ENCODE results near the gene HMBS. TPM values are rescaled to one million over a fixed set of nuclear protein-coding genes. Genes with fewer than 3 reads are reported as not detected.

Gene HMBS
- total and polyA plus RNA-seq, 2 experiments from 2014 or later = 101 to 107 TPM

DNA sequence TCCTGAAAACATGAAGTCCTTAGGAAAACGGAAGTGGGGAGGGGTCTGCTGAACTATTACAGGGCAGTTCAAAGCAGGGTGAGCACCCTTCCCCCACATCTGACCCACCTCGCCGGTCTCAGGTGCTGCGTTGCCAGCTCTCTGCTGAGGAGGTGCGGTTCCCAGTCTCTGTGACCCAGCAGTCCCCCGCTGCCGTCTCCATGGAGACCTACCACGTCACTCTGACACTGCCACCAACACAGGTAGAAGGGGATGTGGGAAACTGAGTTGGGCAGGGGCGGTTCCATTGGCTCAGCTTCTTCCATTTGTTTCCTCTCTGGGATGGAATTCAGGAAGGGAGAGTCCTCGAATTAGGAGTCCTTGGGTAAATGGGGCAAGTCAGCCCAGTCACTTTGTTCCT is 25.8 kb downstream of the HMBS start (continued):
- TF ChIP-seq, protein P1, sequence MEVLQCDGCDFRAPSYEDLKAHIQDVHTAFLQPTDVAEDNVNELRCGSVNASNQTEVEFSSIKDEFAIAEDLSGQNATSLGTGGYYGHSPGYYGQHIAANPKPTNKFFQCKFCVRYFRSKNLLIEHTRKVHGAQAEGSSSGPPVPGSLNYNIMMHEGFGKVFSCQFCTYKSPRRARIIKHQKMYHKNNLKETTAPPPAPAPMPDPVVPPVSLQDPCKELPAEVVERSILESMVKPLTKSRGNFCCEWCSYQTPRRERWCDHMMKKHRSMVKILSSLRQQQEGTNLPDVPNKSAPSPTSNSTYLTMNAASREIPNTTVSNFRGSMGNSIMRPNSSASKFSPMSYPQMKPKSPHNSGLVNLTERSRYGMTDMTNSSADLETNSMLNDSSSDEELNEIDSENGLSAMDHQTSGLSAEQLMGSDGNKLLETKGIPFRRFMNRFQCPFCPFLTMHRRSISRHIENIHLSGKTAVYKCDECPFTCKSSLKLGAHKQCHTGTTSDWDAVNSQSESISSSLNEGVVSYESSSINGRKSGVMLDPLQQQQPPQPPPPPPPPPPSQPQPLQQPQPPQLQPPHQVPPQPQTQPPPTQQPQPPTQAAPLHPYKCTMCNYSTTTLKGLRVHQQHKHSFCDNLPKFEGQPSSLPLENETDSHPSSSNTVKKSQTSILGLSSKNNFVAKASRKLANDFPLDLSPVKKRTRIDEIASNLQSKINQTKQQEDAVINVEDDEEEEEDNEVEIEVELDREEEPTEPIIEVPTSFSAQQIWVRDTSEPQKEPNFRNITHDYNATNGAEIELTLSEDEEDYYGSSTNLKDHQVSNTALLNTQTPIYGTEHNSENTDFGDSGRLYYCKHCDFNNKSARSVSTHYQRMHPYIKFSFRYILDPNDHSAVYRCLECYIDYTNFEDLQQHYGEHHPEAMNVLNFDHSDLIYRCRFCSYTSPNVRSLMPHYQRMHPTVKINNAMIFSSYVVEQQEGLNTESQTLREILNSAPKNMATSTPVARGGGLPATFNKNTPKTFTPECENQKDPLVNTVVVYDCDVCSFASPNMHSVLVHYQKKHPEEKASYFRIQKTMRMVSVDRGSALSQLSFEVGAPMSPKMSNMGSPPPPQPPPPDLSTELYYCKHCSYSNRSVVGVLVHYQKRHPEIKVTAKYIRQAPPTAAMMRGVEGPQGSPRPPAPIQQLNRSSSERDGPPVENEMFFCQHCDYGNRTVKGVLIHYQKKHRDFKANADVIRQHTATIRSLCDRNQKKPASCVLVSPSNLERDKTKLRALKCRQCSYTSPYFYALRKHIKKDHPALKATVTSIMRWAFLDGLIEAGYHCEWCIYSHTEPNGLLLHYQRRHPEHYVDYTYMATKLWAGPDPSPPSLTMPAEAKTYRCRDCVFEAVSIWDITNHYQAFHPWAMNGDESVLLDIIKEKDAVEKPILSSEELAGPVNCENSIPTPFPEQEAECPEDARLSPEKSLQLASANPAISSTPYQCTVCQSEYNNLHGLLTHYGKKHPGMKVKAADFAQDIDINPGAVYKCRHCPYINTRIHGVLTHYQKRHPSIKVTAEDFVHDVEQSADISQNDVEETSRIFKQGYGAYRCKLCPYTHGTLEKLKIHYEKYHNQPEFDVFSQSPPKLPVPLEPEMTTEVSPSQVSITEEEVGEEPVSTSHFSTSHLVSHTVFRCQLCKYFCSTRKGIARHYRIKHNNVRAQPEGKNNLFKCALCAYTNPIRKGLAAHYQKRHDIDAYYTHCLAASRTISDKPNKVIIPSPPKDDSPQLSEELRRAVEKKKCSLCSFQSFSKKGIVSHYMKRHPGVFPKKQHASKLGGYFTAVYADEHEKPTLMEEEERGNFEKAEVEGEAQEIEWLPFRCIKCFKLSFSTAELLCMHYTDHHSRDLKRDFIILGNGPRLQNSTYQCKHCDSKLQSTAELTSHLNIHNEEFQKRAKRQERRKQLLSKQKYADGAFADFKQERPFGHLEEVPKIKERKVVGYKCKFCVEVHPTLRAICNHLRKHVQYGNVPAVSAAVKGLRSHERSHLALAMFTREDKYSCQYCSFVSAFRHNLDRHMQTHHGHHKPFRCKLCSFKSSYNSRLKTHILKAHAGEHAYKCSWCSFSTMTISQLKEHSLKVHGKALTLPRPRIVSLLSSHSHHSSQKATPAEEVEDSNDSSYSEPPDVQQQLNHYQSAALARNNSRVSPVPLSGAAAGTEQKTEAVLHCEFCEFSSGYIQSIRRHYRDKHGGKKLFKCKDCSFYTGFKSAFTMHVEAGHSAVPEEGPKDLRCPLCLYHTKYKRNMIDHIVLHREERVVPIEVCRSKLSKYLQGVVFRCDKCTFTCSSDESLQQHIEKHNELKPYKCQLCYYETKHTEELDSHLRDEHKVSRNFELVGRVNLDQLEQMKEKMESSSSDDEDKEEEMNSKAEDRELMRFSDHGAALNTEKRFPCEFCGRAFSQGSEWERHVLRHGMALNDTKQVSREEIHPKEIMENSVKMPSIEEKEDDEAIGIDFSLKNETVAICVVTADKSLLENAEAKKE (CRISPR knock-in tag; IDR thresholded peaks at IDR 0.05) = no peak
- no peak for TF ChIP-seq POLR2AphosphoS5 (IDR thresholded peaks at IDR 0.05; ENCODE audit: low read depth)
- TF ChIP-seq, protein P2, sequence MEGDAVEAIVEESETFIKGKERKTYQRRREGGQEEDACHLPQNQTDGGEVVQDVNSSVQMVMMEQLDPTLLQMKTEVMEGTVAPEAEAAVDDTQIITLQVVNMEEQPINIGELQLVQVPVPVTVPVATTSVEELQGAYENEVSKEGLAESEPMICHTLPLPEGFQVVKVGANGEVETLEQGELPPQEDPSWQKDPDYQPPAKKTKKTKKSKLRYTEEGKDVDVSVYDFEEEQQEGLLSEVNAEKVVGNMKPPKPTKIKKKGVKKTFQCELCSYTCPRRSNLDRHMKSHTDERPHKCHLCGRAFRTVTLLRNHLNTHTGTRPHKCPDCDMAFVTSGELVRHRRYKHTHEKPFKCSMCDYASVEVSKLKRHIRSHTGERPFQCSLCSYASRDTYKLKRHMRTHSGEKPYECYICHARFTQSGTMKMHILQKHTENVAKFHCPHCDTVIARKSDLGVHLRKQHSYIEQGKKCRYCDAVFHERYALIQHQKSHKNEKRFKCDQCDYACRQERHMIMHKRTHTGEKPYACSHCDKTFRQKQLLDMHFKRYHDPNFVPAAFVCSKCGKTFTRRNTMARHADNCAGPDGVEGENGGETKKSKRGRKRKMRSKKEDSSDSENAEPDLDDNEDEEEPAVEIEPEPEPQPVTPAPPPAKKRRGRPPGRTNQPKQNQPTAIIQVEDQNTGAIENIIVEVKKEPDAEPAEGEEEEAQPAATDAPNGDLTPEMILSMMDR (conservative IDR thresholded peaks at IDR 0.05; ENCODE audit: low read depth in 2 of 2) = no peak
- no peak for TF ChIP-seq CREB1 (CRISPR knock-in tag; IDR thresholded peaks at IDR 0.05; ENCODE audit: low read depth)
- no peak for TF ChIP-seq EZH2phosphoT487 (IDR thresholded peaks at IDR 0.05; ENCODE audit: unreplicated experiment)
- TF ChIP-seq NANOG (IDR thresholded peaks at IDR 0.05; ENCODE audit: borderline replicate concordance) = no peak
- no peak for TF ChIP-seq JUNB (IDR thresholded peaks at IDR 0.05; ENCODE audit: unreplicated experiment)

DNA sequence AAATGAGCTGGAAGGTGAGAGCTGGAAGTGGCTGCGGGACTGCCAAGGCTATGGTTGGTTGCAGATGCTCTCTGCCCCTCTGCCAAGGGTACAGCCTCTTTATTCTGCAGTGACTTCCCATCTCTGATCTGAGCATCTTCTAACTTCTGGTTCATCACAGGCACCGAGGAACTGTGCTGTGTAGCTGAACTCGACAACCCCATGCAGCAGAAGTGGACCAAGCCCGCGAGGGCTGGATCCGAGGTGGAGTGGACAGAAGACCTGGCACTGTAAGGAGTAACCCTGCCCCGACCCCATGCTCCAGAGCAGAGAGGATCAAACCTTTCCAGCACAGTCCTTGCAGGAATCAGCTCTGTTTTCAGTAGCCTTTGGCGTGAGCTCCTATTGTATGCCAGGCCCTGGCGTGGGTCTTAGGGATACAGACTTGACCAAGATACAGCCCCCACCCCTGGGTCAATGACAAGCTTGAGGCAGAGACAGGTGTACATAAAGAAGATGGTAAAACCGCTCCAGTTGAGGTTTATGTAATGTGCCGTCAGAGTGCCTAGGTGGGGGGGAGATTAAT is 26.8 kb downstream of the HMBS start:
- Histone ChIP-seq H3K9me2 (ENCODE audit: insufficient read depth) (no peaks in the 10 kb centered on the region), H3F3A (replicated peaks; ENCODE audit: low read depth) (peaks cover 5% of the 10 kb centered on the region; the same call in 1 of the 2 replicates), H3K4me2 (no peak overlapping the region), H2AFZ (no peak overlapping the region), H4K20me1 (replicated peaks; ENCODE audit: insufficient read depth) (no peaks in the 10 kb centered on the region), H3K4me1 (ENCODE audit: insufficient read depth) (peaks cover 19% of the 10 kb centered on the region), H3K79me2 (replicated peaks; ENCODE audit: insufficient read depth) (no peaks in the 10 kb centered on the region), H3K27me3 (ENCODE audit: insufficient read depth) (peaks cover 20% of the 10 kb centered on the region), H3K4me3 (no peak overlapping the region), H3K36me3 (ENCODE audit: insufficient read depth) (no peaks in the 10 kb centered on the region), H3K27ac (ENCODE audit: low read depth) (no peak overlapping the region)
- Mint-ChIP-seq H3K27ac (no peak overlapping the region), H3K36me3 (ENCODE audit: low read depth) (no peaks in the 10 kb centered on the region; the same call in 2 of the 3 replicates), H3K9me3 (no peaks in the 10 kb centered on the region), H3K27me3 (ENCODE audit: insufficient read depth, low read depth, poor library complexity) (peaks cover 19% of the 10 kb centered on the region), H3K4me3 (no peak overlapping the region), H3K4me1 (peaks cover 19% of the 10 kb centered on the region)
- ATAC-seq (no peak), DNase-seq (ENCODE audit: low spot score) (no peak)
- no peak for TF ChIP-seq STAT1 (IDR thresholded peaks at IDR 0.05; ENCODE audit: unreplicated experiment)
- no peak for TF ChIP-seq EZH2 (IDR thresholded peaks at IDR 0.05; ENCODE audit: low read depth, unreplicated experiment)
- TF ChIP-seq ZNF114 (CRISPR knock-in tag; IDR thresholded peaks at IDR 0.05) = no peak
- TF ChIP-seq POLR2AphosphoS5 (IDR thresholded peaks at IDR 0.05; ENCODE audit: low read depth) = no peak
- no peak for TF ChIP-seq ZNF331 (CRISPR knock-in tag; IDR thresholded peaks at IDR 0.05; ENCODE audit: low read depth)
- TF ChIP-seq CREB1 (CRISPR knock-in tag; IDR thresholded peaks at IDR 0.05; ENCODE audit: low read depth) = no peak
- TF ChIP-seq, protein P3, sequence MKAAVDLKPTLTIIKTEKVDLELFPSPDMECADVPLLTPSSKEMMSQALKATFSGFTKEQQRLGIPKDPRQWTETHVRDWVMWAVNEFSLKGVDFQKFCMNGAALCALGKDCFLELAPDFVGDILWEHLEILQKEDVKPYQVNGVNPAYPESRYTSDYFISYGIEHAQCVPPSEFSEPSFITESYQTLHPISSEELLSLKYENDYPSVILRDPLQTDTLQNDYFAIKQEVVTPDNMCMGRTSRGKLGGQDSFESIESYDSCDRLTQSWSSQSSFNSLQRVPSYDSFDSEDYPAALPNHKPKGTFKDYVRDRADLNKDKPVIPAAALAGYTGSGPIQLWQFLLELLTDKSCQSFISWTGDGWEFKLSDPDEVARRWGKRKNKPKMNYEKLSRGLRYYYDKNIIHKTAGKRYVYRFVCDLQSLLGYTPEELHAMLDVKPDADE (IDR thresholded peaks at IDR 0.05) = no peak
- no peak for TF ChIP-seq JUNB (IDR thresholded peaks at IDR 0.05; ENCODE audit: unreplicated experiment)
- no peak for TF ChIP-seq NANOG (IDR thresholded peaks at IDR 0.05; ENCODE audit: borderline replicate concordance)

Measured in GM23338 (cell line).